Keratinocyte (primary cell): ENCODE results near the gene EFR3B. TPM values are rescaled to one million over a fixed set of nuclear protein-coding genes. Genes with fewer than 3 reads are reported as not detected.

Experiments
- DNase-seq: peaks from one replicate; pipeline ENCODE4 v3.0.0-alpha.2; 2011; ENCODE audit warnings: low read depth, missing footprints, low spot score
- FAIRE-seq: peaks from 2 replicates; lab custom pipeline; 2011; peaks lifted over from hg19 to GRCh38; lab: Jason Lieb, UNC
- H2AFZ ChIP-seq: 2 replicates; pipeline ENCODE4 v1.6.0; 2012; ENCODE audit warnings: low read length, control low read depth, inconsistent platforms; ENCODE audit not compliant: control insufficient read depth
- H3K27ac ChIP-seq: 2 replicates; pipeline ENCODE4 v1.5.1; 2011; ENCODE audit warnings: low read length; ENCODE audit not compliant: control insufficient read depth, insufficient read depth
- H3K27me3 ChIP-seq: 3 replicates; pipeline ENCODE4 v1.6.0; 2011; ENCODE audit warnings: low read length; ENCODE audit not compliant: control insufficient read depth, insufficient read depth; ENCODE audit errors: extremely low read depth
- H3K36me3 ChIP-seq, 2 experiments: 2 replicates in 1 of 2; 3 replicates in 1 of 2; pipeline ENCODE4 v1.5.1; 2011; ENCODE audit warnings: low read length in 2 of 2, mild to moderate bottlenecking in 1 of 2; ENCODE audit not compliant: control insufficient read depth in 2 of 2, insufficient read depth in 2 of 2; ENCODE audit errors: extremely low read depth in 1 of 2
- H3K4me1 ChIP-seq: 3 replicates; pipeline ENCODE4 v1.5.1; 2011; ENCODE audit warnings: low read length; ENCODE audit not compliant: control insufficient read depth, insufficient read depth; ENCODE audit errors: extremely low read depth
- H3K4me2 ChIP-seq: 3 replicates; pipeline ENCODE4 v1.6.0; 2011; ENCODE audit warnings: low read depth, low read length; ENCODE audit not compliant: control insufficient read depth, insufficient read depth; ENCODE audit errors: extremely low read depth
- H3K4me3 ChIP-seq, 3 experiments: fragments of 200-600 bp in 1 of 3; sonication (generic) in 1 of 3; 2 replicates in 2 of 3; 3 replicates in 1 of 3; pipeline ENCODE4 v1.5.1; 2011 to 2016; ENCODE audit warnings: low read length in 3 of 3, mild to moderate bottlenecking in 3 of 3, control low read depth in 2 of 3, inconsistent platforms in 1 of 3, low read depth in 1 of 3, mixed read lengths in 1 of 3, mixed run types in 1 of 3, moderate library complexity in 1 of 3; ENCODE audit not compliant: control insufficient read depth in 2 of 3, insufficient read depth in 2 of 3; ENCODE audit errors: extremely low read depth in 1 of 3
- H3K79me2 ChIP-seq: 2 replicates; pipeline ENCODE4 v1.6.0; 2012; ENCODE audit warnings: low read length; ENCODE audit not compliant: control insufficient read depth, insufficient read depth
- H3K9ac ChIP-seq: 3 replicates; pipeline ENCODE4 v1.6.0; 2011; ENCODE audit warnings: low read length; ENCODE audit not compliant: control insufficient read depth, insufficient read depth; ENCODE audit errors: extremely low read depth
- H3K9me1 ChIP-seq: 3 replicates; pipeline ENCODE4 v1.6.0; 2011; ENCODE audit warnings: low read length; ENCODE audit not compliant: control insufficient read depth, insufficient read depth; ENCODE audit errors: extremely low read depth
- H3K9me3 ChIP-seq: 2 replicates; pipeline ENCODE4 v1.5.1; 2012; ENCODE audit warnings: low read depth, low read length; ENCODE audit not compliant: control insufficient read depth
- H4K20me1 ChIP-seq: 3 replicates; pipeline ENCODE4 v1.6.0; 2011; ENCODE audit warnings: low read length; ENCODE audit not compliant: control insufficient read depth, insufficient read depth; ENCODE audit errors: extremely low read depth
- CTCF ChIP-seq, 3 experiments: IDR thresholded peaks in 1 of 3; conservative IDR thresholded peaks in 1 of 3; optimal IDR thresholded peaks in 1 of 3; 2 replicates in 2 of 3; 3 replicates in 1 of 3; pipeline versions ENCODE3 to v1.5.1; 2011; ENCODE audit warnings: low read length in 3 of 3, mild to moderate bottlenecking in 3 of 3, moderate library complexity in 2 of 3, control low read depth in 1 of 3, inconsistent platforms in 1 of 3; ENCODE audit not compliant: insufficient read depth in 2 of 3; ENCODE audit errors: extremely low read depth in 1 of 3
- EZH2 ChIP-seq: IDR thresholded peaks from one replicate; pipeline ENCODE4 v1.6.1; 2012; ENCODE audit warnings: inconsistent platforms, mild to moderate bottlenecking, low read length, moderate library complexity
- dilution Hi-C: fragments of 300-500 bp; cut with MboI; formaldehyde crosslinking; loops from one replicate; pipeline ENCODE4 v1.7.0; 2020; ENCODE audit warnings: low sequenced_read_pairs; ENCODE audit not compliant: extremely low pct_ligation_motif_present
- polyA plus RNA-seq, 5 experiments: library from polyadenylated mRNA; depleted of rRNA in 3 of 5; stranded (reverse) in 3 of 5; stranded (forward) in 1 of 5; unstranded in 1 of 5; fragments of >200 nt; gene quantifications; 1 replicate in 1 of 5; 2 replicates in 3 of 5; 3 replicates in 1 of 5; pipeline versions ENCODE4 v1.2.1 to v1.2.3, GENCODE V29; 2011 to 2012; ENCODE audit warnings: missing spikeins in 2 of 5, low read depth in 1 of 5, low replicate concordance in 1 of 5

The EFR3B gene
- polyA plus RNA-seq, 1 donor (not counting 4 experiments of a cell fraction or from before 2014, with no cell fraction given), result 0.09 TPM

GRCh38 chr2:25173719-25174118, 131.8 kb downstream of the EFR3B start:
- H4K20me1 ChIP-seq, result no peaks in the 10 kb centered on the region
- FAIRE-seq (no peak), DNase-seq (no peak)
- no peaks in the 10 kb centered on the region for H3K79me2 ChIP-seq
- H3K9me3 ChIP-seq, result no peaks in the 10 kb centered on the region
- TF ChIP-seq EZH2 (no peak), CTCF (optimal IDR thresholded peaks at IDR 0.05 in 1 of 3, IDR thresholded peaks at IDR 0.05 in 1 of 3, conservative IDR thresholded peaks at IDR 0.05 in 1 of 3; ENCODE audit: extremely low read depth in 1 of 3, insufficient read depth in 2 of 3, low read length in 3 of 3) (no peak)
- dilution Hi-C loops, result no loop called here
- no peaks in the 10 kb centered on the region for H3K36me3 ChIP-seq
- H3K9me1 ChIP-seq, result no peaks in the 10 kb centered on the region
- no peak overlapping the region for H2AFZ ChIP-seq
- H3K4me3 ChIP-seq, result no peak overlapping the region
- peaks cover under 1% of the 10 kb centered on the region for H3K4me1 ChIP-seq
- H3K9ac ChIP-seq, result no peak overlapping the region
- no peak overlapping the region for H3K4me2 ChIP-seq
- no peak overlapping the region for H3K27ac ChIP-seq
- peaks cover 33% of the 10 kb centered on the region for H3K27me3 ChIP-seq

- H3K4me3 ChIP-seq, result no peak overlapping the region
- no peaks in the 10 kb centered on the region for H3K79me2 ChIP-seq
- no peaks in the 10 kb centered on the region for H4K20me1 ChIP-seq
- peaks cover 27% of the 10 kb centered on the region for H3K27me3 ChIP-seq
- H3K4me2 ChIP-seq, result no peak overlapping the region
- H3K9ac ChIP-seq, result no peak overlapping the region
- H3K4me1 ChIP-seq, result no peaks in the 10 kb centered on the region
- H3K9me3 ChIP-seq, result no peaks in the 10 kb centered on the region
- FAIRE-seq (no peak), DNase-seq (no peak)
- H3K27ac ChIP-seq, result no peak overlapping the region
- dilution Hi-C loops, result no loop called here
- no peak overlapping the region for H2AFZ ChIP-seq
- H3K36me3 ChIP-seq, result no peaks in the 10 kb centered on the region
- H3K9me1 ChIP-seq, result no peaks in the 10 kb centered on the region
- no peak for TF ChIP-seq EZH2
- no peak for TF ChIP-seq CTCF (optimal IDR thresholded peaks at IDR 0.05 in 1 of 3, IDR thresholded peaks at IDR 0.05 in 1 of 3, conservative IDR thresholded peaks at IDR 0.05 in 1 of 3; ENCODE audit: extremely low read depth in 1 of 3, insufficient read depth in 2 of 3, low read length in 3 of 3)
Measured at GRCh38 chr2:25174192-25174861, 132.5 kb downstream of the EFR3B start.
